HepG2 (cell line): ENCODE measurements around the gene CDX1. TPM values are rescaled to one million over a fixed set of nuclear protein-coding genes. Genes with fewer than 3 reads are reported as not detected.

Experiments used
- ATAC-seq: fragments of 200-7000 bp; cut with Tn5 transposase; 3 replicates; pipeline ENCODE4 v1.9.1; 2020; ENCODE audit warnings: mild to moderate bottlenecking, moderate library complexity
- BruUV-seq: library from RNA; stranded (reverse); fragments of 400-500 nt; replicated peaks from 2 replicates; lab custom pipeline; 2021; lab: Mats Ljungman, UMichigan
- CTCF ChIA-PET: fragments of 300-600 bp; formaldehyde crosslinking; extraction: SDS; loops from one replicate; lab custom pipeline; 2021; ENCODE audit warnings: low total read pairs, inconsistent platforms, low intra/inter-chr PET ratio; lab: Yijun Ruan, JAX
- POLR2A ChIA-PET: fragments of 350-600 bp; sonication (Branson Sonifier 250); formaldehyde crosslinking; loops from one replicate; lab custom pipeline; 2020; ENCODE audit warnings: antibody characterized with exemption, inconsistent platforms; lab: Yijun Ruan, JAX
- DNase-seq: peaks from one replicate; pipeline ENCODE4 v3.0.0-alpha.2; 2015; ENCODE audit warnings: low spot score
- FAIRE-seq: peaks from 3 replicates; lab custom pipeline; 2011; peaks lifted over from hg19 to GRCh38; lab: Jason Lieb, UNC
- H2AFZ ChIP-seq: one replicate; pipeline ENCODE4 v1.6.1; 2011; ENCODE audit warnings: low read length, inconsistent platforms
- H3K27ac ChIP-seq: fragments of 300-600 bp; 3 replicates; pipeline ENCODE4 v1.8.0; 2011; ENCODE audit warnings: mixed run types, mild to moderate bottlenecking, mixed read lengths, low read length, inconsistent platforms; ENCODE audit not compliant: insufficient read depth; ENCODE audit errors: extremely low read length
- H3K27me3 ChIP-seq, 2 experiments: fragments of 200-600 bp in 1 of 2; 2 replicates in 1 of 2; 3 replicates in 1 of 2; pipeline versions ENCODE4 v1.6.0 to v1.8.0; 2011; ENCODE audit warnings: low read length in 2 of 2, mild to moderate bottlenecking in 2 of 2, moderate library complexity in 2 of 2, inconsistent platforms in 1 of 2; ENCODE audit not compliant: insufficient read depth in 2 of 2, control insufficient read depth in 1 of 2
- H3K36me3 ChIP-seq, 2 experiments: fragments of 200-600 bp in 1 of 2; replicated peaks in 1 of 2; 2 replicates in 1 of 2; 3 replicates in 1 of 2; pipeline versions ENCODE4 v1.5.1 to v1.8.0; 2011; ENCODE audit warnings: low read length in 2 of 2, inconsistent platforms in 1 of 2; ENCODE audit not compliant: insufficient read depth in 2 of 2, control insufficient read depth in 1 of 2
- H3K4me1 ChIP-seq: 2 replicates; pipeline ENCODE4 v1.5.1; 2012; ENCODE audit warnings: low read length, inconsistent platforms; ENCODE audit not compliant: insufficient read depth
- H3K4me2 ChIP-seq: 2 replicates; pipeline ENCODE4 v1.6.0; 2011; ENCODE audit warnings: low read depth, low read length, inconsistent platforms
- H3K4me3 ChIP-seq, 3 experiments: fragments of 200-600 bp in 1 of 3; sonication (generic), shearing (Covaris generic) in 1 of 3; replicated peaks in 1 of 3; 2 replicates each; pipeline ENCODE4 v1.5.1; 2011 to 2016; ENCODE audit warnings: low read length in 3 of 3, inconsistent platforms in 2 of 3, low read depth in 2 of 3, mild to moderate bottlenecking in 2 of 3, control low read depth in 1 of 3, mixed read lengths in 1 of 3; ENCODE audit not compliant: insufficient read depth in 1 of 3
- H3K79me2 ChIP-seq: one replicate; pipeline ENCODE4 v1.6.1; 2011; ENCODE audit warnings: low read length, inconsistent platforms; ENCODE audit not compliant: insufficient read depth
- H3K9ac ChIP-seq: 2 replicates; pipeline ENCODE4 v1.6.0; 2011; ENCODE audit warnings: mild to moderate bottlenecking, low read depth, low read length, inconsistent platforms; ENCODE audit not compliant: insufficient read depth
- H3K9me3 ChIP-seq: 2 replicates; pipeline ENCODE4 v1.5.1; 2012; ENCODE audit warnings: mild to moderate bottlenecking, low read length
- H4K20me1 ChIP-seq: 2 replicates; pipeline ENCODE4 v1.6.0; 2011; ENCODE audit warnings: inconsistent platforms, mild to moderate bottlenecking, low read length, moderate library complexity; ENCODE audit not compliant: insufficient read depth
- ELF3 ChIP-seq: IDR thresholded peaks from 2 replicates; pipeline ENCODE4 v1.6.1; 2016; ENCODE audit warnings: missing genetic modification reagents, missing compliant biosample characterization
- FOXO1 ChIP-seq: sonication (generic); formaldehyde crosslinking; IDR thresholded peaks from 2 replicates; pipeline ENCODE4 v1.4.0; 2020; ENCODE audit warnings: missing genetic modification reagents
- GABPB1 ChIP-seq: IDR thresholded peaks from 2 replicates; pipeline ENCODE4 v1.6.1; 2016; ENCODE audit warnings: mild to moderate bottlenecking, missing genetic modification reagents, moderate library complexity, missing compliant biosample characterization
- NFATC3 ChIP-seq: sonication (generic); formaldehyde crosslinking; IDR thresholded peaks from 2 replicates; pipeline ENCODE4 v1.5.1; 2020; ENCODE audit warnings: mild to moderate bottlenecking, missing genetic modification reagents
- NFE2L1 ChIP-seq: sonication (generic); formaldehyde crosslinking; IDR thresholded peaks from 2 replicates; pipeline ENCODE4 v1.4.0; 2020; ENCODE audit warnings: missing genetic modification reagents, mild to moderate bottlenecking, borderline replicate concordance
- PHF5A ChIP-seq: IDR thresholded peaks from one replicate; pipeline ENCODE4 v1.6.1; 2018; ENCODE audit warnings: low read depth, missing genetic modification reagents; ENCODE audit not compliant: unreplicated experiment
- RBM39 ChIP-seq: fragments of 200-400 bp; formaldehyde crosslinking; IDR thresholded peaks from one replicate; pipeline ENCODE4 v1.6.1; 2018; ENCODE audit warnings: antibody characterized with exemption, mild to moderate bottlenecking, low read depth, low read length; ENCODE audit not compliant: poor library complexity, severe bottlenecking
- SOX5 ChIP-seq: IDR thresholded peaks from 2 replicates; pipeline ENCODE4 v1.6.1; 2016; ENCODE audit warnings: borderline replicate concordance
- WIZ ChIP-seq: sonication (generic); formaldehyde crosslinking; IDR thresholded peaks from 2 replicates; pipeline ENCODE4 v1.5.1; 2020; ENCODE audit warnings: mild to moderate bottlenecking, missing genetic modification reagents
- ZBTB21 ChIP-seq: sonication (generic); formaldehyde crosslinking; IDR thresholded peaks from 2 replicates; pipeline ENCODE4 v1.4.0; 2020; ENCODE audit warnings: missing genetic modification reagents
- ZFP37 ChIP-seq: sonication (generic); formaldehyde crosslinking; IDR thresholded peaks from 2 replicates; pipeline ENCODE4 v1.4.0; 2020; ENCODE audit warnings: missing genetic modification reagents, borderline replicate concordance
- ZNF17 ChIP-seq: sonication (generic); formaldehyde crosslinking; IDR thresholded peaks from 2 replicates; pipeline ENCODE4 v1.5.0; 2020; ENCODE audit warnings: mild to moderate bottlenecking, missing genetic modification reagents
- ZNF367 ChIP-seq: sonication (generic); formaldehyde crosslinking; IDR thresholded peaks from 2 replicates; pipeline ENCODE4 v1.4.0; 2020; ENCODE audit warnings: missing genetic modification reagents, borderline replicate concordance
- ZNF749 ChIP-seq: sonication (generic); formaldehyde crosslinking; IDR thresholded peaks from 2 replicates; pipeline ENCODE4 v1.8.0; 2022; ENCODE audit warnings: mild to moderate bottlenecking, missing genetic modification reagents, moderate library complexity, borderline replicate concordance
- ZNF790 ChIP-seq: sonication (generic); formaldehyde crosslinking; IDR thresholded peaks from 2 replicates; pipeline ENCODE4 v1.8.0; 2022; ENCODE audit warnings: missing genetic modification reagents, mild to moderate bottlenecking, borderline replicate concordance
- ZNF816 ChIP-seq: sonication (generic); formaldehyde crosslinking; IDR thresholded peaks from 2 replicates; pipeline ENCODE4 v1.8.0; 2022; ENCODE audit warnings: missing genetic modification reagents, mild to moderate bottlenecking, borderline replicate concordance
- whole genome bisulfite sequencing: methylation state at CpG from one replicate; pipeline ENCODE4 v1.1.6; 2017; ENCODE audit warnings: low lambda C conversion rate; 5-methylcytosine and 5-hydroxymethylcytosine counted together
- in situ Hi-C: cut with HindIII; loops from 2 replicates; pipeline ENCODE4 v1.10.0; 2017; ENCODE audit warnings: low pct_unique_long_range_greater_than_20kb; ENCODE audit not compliant: extremely low pct_ligation_motif_present
- intact Hi-C: fragments of 100-400 bp; cut with micrococcal nuclease; formaldehyde crosslinking; loops from one replicate; pipeline ENCODE4 v1.10.0; 2022; ENCODE audit not compliant: unreplicated experiment
- polyA plus RNA-seq, 8 experiments: library from polyadenylated mRNA; depleted of rRNA in 3 of 8; stranded (reverse) in 7 of 8; unstranded in 1 of 8; fragments of >200 nt; fragmentation: Illumina TruSeq in 4 of 8; extraction: Trizol in 4 of 8; gene quantifications; 2 replicates each; pipeline versions ENCODE4 v1.2.1 to v1.2.3, GENCODE V29; 2011 to 2016; ENCODE audit warnings: low read depth in 4 of 8, missing spikeins in 1 of 8, mixed read lengths in 1 of 8; ENCODE audit not compliant: insufficient read depth in 1 of 8
- total RNA-seq, 5 experiments: library from RNA; depleted of rRNA; stranded (reverse); fragments of >200 nt; fragmentation: Illumina TruSeq; extraction: Trizol; gene quantifications; 2 replicates each; pipeline ENCODE4 v1.2.3, GENCODE V29; 2016; ENCODE audit warnings: low read depth in 1 of 5
- TF ChIP-seq, protein P1 (sequence below): sonication (generic); formaldehyde crosslinking; IDR thresholded peaks from 2 replicates; pipeline ENCODE4 v1.4.0; 2020; ENCODE audit warnings: low read depth, mild to moderate bottlenecking, missing genetic modification reagents
- TF ChIP-seq, protein P2 (sequence below): sonication (generic); formaldehyde crosslinking; IDR thresholded peaks from 2 replicates; pipeline ENCODE4 v1.4.0; 2020; ENCODE audit warnings: missing genetic modification reagents
- TF ChIP-seq, protein P3 (sequence below): IDR thresholded peaks from 2 replicates; pipeline ENCODE4 v1.6.1; 2016

Gene CDX1
- total and polyA plus RNA-seq, 2 of the 13 experiments (the other 11 are each of a cell fraction or from before 2014, with no cell fraction given), result not detected

DNA sequence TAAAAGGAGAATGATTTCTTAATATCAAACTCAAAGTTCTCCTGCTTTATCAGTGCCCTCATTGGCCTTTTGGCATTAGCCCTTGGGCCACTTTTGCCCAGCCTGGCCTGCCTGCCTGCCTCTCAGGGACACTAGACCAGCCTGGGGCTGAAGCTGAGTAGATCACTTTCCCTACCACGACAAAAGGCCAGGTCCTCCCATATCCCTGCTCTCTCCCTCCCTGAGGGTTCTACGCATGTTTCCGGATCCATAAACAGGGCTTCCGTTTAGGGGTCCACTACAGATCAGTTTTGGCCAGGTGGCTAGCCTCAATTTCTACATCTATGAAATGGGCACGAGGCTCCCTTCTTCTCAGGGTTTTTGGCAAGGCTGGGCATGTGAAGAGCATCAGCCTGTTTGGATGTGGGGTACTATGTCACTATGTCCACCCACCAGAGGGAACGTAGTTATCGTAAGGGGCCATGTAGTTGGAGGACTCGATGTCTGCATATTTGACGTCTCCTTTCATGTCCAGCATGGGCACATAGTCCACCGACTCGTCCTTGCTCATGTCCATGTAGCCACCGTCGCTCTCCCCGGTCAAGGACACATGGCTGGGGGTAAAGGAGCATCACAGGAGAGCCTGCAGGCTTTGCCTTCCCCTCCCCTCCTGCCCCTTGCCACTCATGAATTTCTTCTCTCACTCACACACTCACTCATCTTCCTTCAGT, 45.0 kb upstream of the CDX1 start (continued):
- TF ChIP-seq, protein P1, sequence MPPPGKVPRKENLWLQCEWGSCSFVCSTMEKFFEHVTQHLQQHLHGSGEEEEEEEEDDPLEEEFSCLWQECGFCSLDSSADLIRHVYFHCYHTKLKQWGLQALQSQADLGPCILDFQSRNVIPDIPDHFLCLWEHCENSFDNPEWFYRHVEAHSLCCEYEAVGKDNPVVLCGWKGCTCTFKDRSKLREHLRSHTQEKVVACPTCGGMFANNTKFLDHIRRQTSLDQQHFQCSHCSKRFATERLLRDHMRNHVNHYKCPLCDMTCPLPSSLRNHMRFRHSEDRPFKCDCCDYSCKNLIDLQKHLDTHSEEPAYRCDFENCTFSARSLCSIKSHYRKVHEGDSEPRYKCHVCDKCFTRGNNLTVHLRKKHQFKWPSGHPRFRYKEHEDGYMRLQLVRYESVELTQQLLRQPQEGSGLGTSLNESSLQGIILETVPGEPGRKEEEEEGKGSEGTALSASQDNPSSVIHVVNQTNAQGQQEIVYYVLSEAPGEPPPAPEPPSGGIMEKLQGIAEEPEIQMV (CRISPR knock-in tag), result peak; percentile 12; the same call in 1 of the 2 replicates
- TF ChIP-seq SOX5 (CRISPR knock-in tag) (0 out of 2 replicates have a peak, but pooled peaks have one; percentile 9), WIZ (CRISPR knock-in tag) (no peak), ZBTB21 (CRISPR knock-in tag) (no peak)

DNA sequence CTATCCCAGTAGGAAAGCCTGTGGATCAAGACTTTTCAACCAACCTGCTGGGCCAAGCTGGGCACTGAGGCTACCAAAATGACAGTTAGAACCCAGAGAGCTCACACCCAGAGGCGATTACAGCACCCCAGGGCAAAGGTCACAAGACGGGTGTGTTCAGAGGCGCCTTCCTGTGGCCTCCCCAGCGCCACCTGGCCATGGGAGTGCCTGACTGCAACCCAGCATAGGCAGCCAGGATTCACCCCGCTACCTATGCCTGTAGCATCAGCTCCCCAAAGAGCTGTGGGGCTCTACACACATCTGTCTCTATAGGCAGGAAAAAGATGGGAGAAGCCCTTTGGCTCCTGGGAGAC, 44.4 kb upstream of the CDX1 start:
- Histone ChIP-seq H3K9ac (no peak overlapping the region), H3K27ac (no peak overlapping the region), H3K79me2 (no peaks in the 10 kb centered on the region), H3K27me3 (no peaks in the 10 kb centered on the region), H2AFZ (no peak overlapping the region), H4K20me1 (no peaks in the 10 kb centered on the region), H3K4me3 (no peak overlapping the region), H3K36me3 (no peaks in the 10 kb centered on the region), H3K4me1 (peaks cover 18% of the 10 kb centered on the region), H3K9me3 (no peaks in the 10 kb centered on the region), H3K4me2 (peak overlapping the region; percentile 33)
- WGBS, result 17% methylated on average over 5 of the region's 5 CpGs
- DNase-seq (peak; percentile 56), FAIRE-seq (peak; percentile 48), ATAC-seq (peak; percentile 88)
- no TSS peak for BruUV-seq
- ChIA-PET POLR2A (no interaction called here), CTCF (interaction anchor here (1.3 kb wide), 1 partner anchor 288 kb away, joined by 3 read pairs; no protein-coding TSS in a partner anchor)
- intact Hi-C loops (loop anchor here (10.0 kb wide), 1 partner anchor 287 kb away; no protein-coding TSS in a partner anchor), in situ Hi-C loops (no loop called here)
- peak; percentile 47; the same call in 1 of the 2 replicates for TF ChIP-seq GABPB1 (CRISPR knock-in tag)
- TF ChIP-seq PHF5A (CRISPR knock-in tag), result no peak
- no peak for TF ChIP-seq NFE2L1
- no peak for TF ChIP-seq ZNF749 (CRISPR knock-in tag)
- no peak for TF ChIP-seq NFATC3
- 0 out of 2 replicates have a peak, but pooled peaks have one; percentile 16 for TF ChIP-seq ELF3 (CRISPR knock-in tag)
- no peak for TF ChIP-seq ZNF816 (CRISPR knock-in tag)
- TF ChIP-seq ZNF17 (CRISPR knock-in tag), result no peak
- TF ChIP-seq ZFP37 (CRISPR knock-in tag), result no peak
- TF ChIP-seq, protein P2, sequence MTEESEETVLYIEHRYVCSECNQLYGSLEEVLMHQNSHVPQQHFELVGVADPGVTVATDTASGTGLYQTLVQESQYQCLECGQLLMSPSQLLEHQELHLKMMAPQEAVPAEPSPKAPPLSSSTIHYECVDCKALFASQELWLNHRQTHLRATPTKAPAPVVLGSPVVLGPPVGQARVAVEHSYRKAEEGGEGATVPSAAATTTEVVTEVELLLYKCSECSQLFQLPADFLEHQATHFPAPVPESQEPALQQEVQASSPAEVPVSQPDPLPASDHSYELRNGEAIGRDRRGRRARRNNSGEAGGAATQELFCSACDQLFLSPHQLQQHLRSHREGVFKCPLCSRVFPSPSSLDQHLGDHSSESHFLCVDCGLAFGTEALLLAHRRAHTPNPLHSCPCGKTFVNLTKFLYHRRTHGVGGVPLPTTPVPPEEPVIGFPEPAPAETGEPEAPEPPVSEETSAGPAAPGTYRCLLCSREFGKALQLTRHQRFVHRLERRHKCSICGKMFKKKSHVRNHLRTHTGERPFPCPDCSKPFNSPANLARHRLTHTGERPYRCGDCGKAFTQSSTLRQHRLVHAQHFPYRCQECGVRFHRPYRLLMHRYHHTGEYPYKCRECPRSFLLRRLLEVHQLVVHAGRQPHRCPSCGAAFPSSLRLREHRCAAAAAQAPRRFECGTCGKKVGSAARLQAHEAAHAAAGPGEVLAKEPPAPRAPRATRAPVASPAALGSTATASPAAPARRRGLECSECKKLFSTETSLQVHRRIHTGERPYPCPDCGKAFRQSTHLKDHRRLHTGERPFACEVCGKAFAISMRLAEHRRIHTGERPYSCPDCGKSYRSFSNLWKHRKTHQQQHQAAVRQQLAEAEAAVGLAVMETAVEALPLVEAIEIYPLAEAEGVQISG (CRISPR knock-in tag), result peak; percentile 45; the same call in 1 of the 2 replicates
- no peak for TF ChIP-seq ZNF790
- TF ChIP-seq, protein P3, sequence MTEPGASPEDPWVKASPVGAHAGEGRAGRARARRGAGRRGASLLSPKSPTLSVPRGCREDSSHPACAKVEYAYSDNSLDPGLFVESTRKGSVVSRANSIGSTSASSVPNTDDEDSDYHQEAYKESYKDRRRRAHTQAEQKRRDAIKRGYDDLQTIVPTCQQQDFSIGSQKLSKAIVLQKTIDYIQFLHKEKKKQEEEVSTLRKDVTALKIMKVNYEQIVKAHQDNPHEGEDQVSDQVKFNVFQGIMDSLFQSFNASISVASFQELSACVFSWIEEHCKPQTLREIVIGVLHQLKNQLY (CRISPR knock-in tag), result no peak
- TF ChIP-seq RBM39, result no peak
- TF ChIP-seq FOXO1, result no peak
- no peak for TF ChIP-seq ZNF367
